Measurements from ENCODE around the gene GRIN2A. TPM values are rescaled to one million over a fixed set of nuclear protein-coding genes. Genes with fewer than 3 reads are reported as not detected.

The GRIN2A gene
- total and polyA plus RNA-seq, 5 donors from 2014 or later: not detected

DNA sequence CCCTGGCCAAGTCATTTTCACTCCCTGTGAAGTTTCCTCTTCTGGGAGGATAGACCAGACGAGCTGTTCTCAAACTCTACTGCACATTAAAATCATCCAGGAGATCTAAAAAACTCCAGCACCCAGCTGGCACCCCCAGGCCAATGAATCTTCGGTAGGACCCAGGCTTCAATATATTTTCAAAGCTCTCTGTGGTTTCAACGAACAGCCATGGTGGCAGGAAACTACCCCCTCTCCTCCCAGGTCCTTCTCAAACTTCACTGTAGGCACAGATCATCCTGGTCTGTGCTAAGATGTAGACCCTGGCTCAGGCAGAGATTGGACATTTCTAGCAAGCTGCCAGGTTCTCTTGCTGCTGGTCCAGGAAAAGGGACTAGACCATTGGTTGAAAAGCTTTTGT, 38.7 kb upstream of the GRIN2A start:
- no peaks in the 10 kb centered on the region for H3K4me1 Mint-ChIP-seq
- no peak overlapping the region for H3K4me3 Mint-ChIP-seq
- peaks cover 0 to 7% (median 0%) of the 10 kb centered on the region in 7 donors for H3K9me3 Mint-ChIP-seq

DNA sequence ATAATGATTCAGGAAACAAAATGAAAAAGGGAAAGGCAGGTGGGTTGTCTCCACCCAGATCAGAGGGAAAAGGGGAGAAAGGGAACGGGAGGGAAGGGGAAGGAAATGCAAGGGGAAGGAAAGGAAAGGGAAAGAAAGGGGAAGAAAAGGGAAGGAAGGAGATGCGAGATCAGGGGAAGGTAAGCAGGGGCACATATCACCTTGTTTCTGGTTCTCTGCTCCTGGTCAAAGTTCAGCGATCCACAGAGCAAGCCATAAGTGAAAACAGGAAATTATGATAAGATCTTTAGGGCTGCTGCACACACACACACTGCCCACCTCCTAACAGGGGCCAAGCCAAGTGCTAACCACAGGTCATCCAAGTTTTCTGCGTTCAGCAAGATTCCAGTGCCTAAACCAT, 37.5 kb upstream of the GRIN2A start:
- no peaks in the 10 kb centered on the region for H3K27me3 ChIP-seq (ENCODE audit: control insufficient read depth, insufficient read depth, low read length)
- Mint-ChIP-seq H3K4me3 (no peak overlapping the region), H3K4me1 (no peaks in the 10 kb centered on the region), H3K27me3 (no peaks in the 10 kb centered on the region), H3K36me3 (no peaks in the 10 kb centered on the region), H3K9me3 (peaks cover 0 to 5% (median 0%) of the 10 kb centered on the region in 7 donors), H3K27ac (no peak overlapping the region)
- no peak for DNase-seq
- H3K4me3 ChIP-seq (ENCODE audit: low read depth, low read length): no peak overlapping the region
- H3K9me3 ChIP-seq (ENCODE audit: control insufficient read depth in 2 of 2, low read length in 2 of 2): no peaks in the 10 kb centered on the region
- no peak for ATAC-seq (ENCODE audit: low read depth in 2 of 2)
- H3K4me1 ChIP-seq (ENCODE audit: control insufficient read depth, insufficient read depth, low read length, poor library complexity, severe bottlenecking): no peaks in the 10 kb centered on the region
- H3K36me3 ChIP-seq (ENCODE audit: control insufficient read depth, insufficient read depth, low read length): no peaks in the 10 kb centered on the region
- no peak overlapping the region for H3K27ac ChIP-seq (ENCODE audit: insufficient read depth, low read length, poor library complexity, severe bottlenecking)

More for the DNA sequence above, 38.7 kb upstream of the GRIN2A start:
- H3K27ac Mint-ChIP-seq: no peak overlapping the region
- H3K27me3 Mint-ChIP-seq: peaks cover under 1% of the 10 kb centered on the region
- no peaks in the 10 kb centered on the region for H3K9me3 ChIP-seq (ENCODE audit: control insufficient read depth in 2 of 2, low read length in 2 of 2)
- H3K4me3 ChIP-seq (ENCODE audit: low read depth, low read length): no peak overlapping the region
- no peak for DNase-seq
- ATAC-seq (ENCODE audit: low read depth in 2 of 2): no peak
- no peaks in the 10 kb centered on the region for H3K4me1 ChIP-seq (ENCODE audit: control insufficient read depth, insufficient read depth, low read length, poor library complexity, severe bottlenecking)
- no peaks in the 10 kb centered on the region for H3K27me3 ChIP-seq (ENCODE audit: control insufficient read depth, insufficient read depth, low read length)
- no peak overlapping the region for H3K27ac ChIP-seq (ENCODE audit: insufficient read depth, low read length, poor library complexity, severe bottlenecking)
- H3K36me3 Mint-ChIP-seq: no peaks in the 10 kb centered on the region
- H3K36me3 ChIP-seq (ENCODE audit: control insufficient read depth, insufficient read depth, low read length): no peaks in the 10 kb centered on the region

DNA sequence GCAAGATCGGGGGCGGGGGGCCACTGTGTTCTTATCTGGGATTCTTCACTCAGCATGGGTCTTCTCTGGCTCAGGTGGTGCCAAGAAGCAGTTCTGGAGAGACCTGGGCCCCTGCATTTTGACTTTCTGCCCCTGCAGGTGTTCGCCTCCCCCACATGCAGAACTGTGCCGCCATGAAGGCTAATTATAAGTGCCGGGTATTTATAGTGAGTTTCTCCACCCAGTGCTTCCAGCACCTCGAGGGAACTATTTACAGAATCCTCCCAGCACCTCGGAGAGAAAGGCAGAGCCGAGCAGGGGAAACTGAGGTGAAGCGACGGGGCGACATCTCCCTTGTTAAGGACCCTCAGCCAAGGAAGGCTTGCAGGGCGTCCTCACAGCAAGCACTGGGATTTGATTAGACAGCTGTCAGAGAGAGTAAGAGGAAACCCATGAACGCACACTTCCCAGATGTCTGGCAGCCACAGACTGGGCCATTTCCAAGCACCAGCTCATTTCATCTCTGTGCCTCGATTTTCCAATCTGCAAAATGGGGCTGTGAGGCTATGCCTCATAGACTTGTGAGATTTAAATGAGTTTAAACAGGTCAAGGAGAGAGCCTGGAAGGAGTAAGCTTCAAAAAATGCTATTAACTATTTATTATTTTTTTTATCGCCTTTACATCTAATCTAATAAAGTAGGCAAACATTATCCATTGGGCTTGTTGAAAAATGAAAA, 36.4 kb upstream of the GRIN2A start:
- Histone ChIP-seq H3K36me3 (ENCODE audit: control insufficient read depth, insufficient read depth, low read length) (no peaks in the 10 kb centered on the region), H3K4me1 (ENCODE audit: control insufficient read depth, insufficient read depth, low read length, poor library complexity, severe bottlenecking) (no peaks in the 10 kb centered on the region), H3K27me3 (ENCODE audit: control insufficient read depth, insufficient read depth, low read length) (no peaks in the 10 kb centered on the region), H3K27ac (ENCODE audit: insufficient read depth, low read length, poor library complexity, severe bottlenecking) (no peak overlapping the region), H3K4me3 (ENCODE audit: low read depth, low read length) (no peak overlapping the region), H3K9me3 (ENCODE audit: control insufficient read depth in 2 of 2, low read length in 2 of 2) (no peaks in the 10 kb centered on the region)
- Mint-ChIP-seq H3K27ac (no peak overlapping the region), H3K36me3 (no peaks in the 10 kb centered on the region), H3K27me3 (no peaks in the 10 kb centered on the region), H3K4me3 (no peak overlapping the region), H3K4me1 (no peaks in the 10 kb centered on the region), H3K9me3 (peaks cover 0 to 2% (median 0%) of the 10 kb centered on the region in 7 donors)
- no peak for ATAC-seq (ENCODE audit: low read depth in 2 of 2)
- no peak for DNase-seq

DNA sequence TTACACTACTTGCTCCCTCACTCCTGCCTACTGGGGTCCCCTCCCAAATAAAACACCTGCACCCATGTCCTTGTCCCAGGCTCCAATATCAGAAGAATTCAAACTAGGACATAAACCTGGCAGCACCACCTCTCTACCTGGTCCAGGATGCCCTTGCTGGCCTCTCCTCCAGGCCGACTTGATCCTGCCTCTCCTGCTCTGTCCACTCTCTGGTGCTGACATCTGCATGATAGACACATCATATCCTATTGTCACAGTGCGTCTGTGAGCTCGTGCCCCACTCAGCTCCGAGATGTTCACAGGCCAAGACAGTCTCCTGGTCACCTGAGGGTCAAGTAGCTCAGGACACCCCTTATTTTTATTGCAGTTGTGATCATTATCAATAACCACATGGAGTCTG, 31.5 kb upstream of the GRIN2A start:
- no peak overlapping the region for H3K27ac ChIP-seq (ENCODE audit: insufficient read depth, low read length, poor library complexity, severe bottlenecking)
- no peaks in the 10 kb centered on the region for H3K36me3 ChIP-seq (ENCODE audit: control insufficient read depth, insufficient read depth, low read length)
- ATAC-seq (ENCODE audit: low read depth in 2 of 2) (no peak), DNase-seq (no peak)
- Mint-ChIP-seq H3K27ac (no peak overlapping the region), H3K36me3 (no peaks in the 10 kb centered on the region), H3K27me3 (no peaks in the 10 kb centered on the region), H3K4me3 (no peak overlapping the region), H3K4me1 (peaks cover 0 to 4% (median 0%) of the 10 kb centered on the region in 4 donors), H3K9me3 (peaks cover 0 to 2% (median 0%) of the 10 kb centered on the region in 7 donors)
- H3K9me3 ChIP-seq (ENCODE audit: control insufficient read depth in 2 of 2, low read length in 2 of 2): no peaks in the 10 kb centered on the region
- H3K27me3 ChIP-seq (ENCODE audit: control insufficient read depth, insufficient read depth, low read length): no peaks in the 10 kb centered on the region
- no peaks in the 10 kb centered on the region for H3K4me1 ChIP-seq (ENCODE audit: control insufficient read depth, insufficient read depth, low read length, poor library complexity, severe bottlenecking)
- no peak overlapping the region for H3K4me3 ChIP-seq (ENCODE audit: low read depth, low read length)

DNA sequence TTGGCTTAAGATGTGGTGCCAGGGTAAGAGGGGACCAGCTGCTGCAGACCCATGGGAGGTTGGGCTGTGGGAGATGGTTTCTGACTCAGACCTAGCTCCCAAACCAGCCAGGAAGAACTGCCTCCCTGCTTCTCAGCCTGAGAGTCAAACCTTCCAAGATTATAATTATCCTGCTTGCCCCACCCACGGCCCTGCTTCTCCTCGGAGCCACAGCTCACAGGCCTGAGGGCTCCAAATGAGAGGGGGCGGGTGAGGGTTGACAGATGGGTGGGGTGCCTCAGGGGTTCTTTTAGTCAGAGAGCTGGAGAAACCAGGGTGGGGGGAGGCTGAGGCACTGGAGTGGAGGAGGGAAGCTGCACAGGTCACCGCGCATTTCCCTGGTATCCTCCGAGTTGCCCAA, 28.7 kb upstream of the GRIN2A start:
- ATAC-seq (ENCODE audit: low read depth in 2 of 2) (no peak), DNase-seq (no peak)
- no peak overlapping the region for H3K4me3 Mint-ChIP-seq
- Histone ChIP-seq H3K4me1 (ENCODE audit: control insufficient read depth, insufficient read depth, low read length, poor library complexity, severe bottlenecking) (no peaks in the 10 kb centered on the region), H3K36me3 (ENCODE audit: control insufficient read depth, insufficient read depth, low read length) (no peaks in the 10 kb centered on the region), H3K27ac (ENCODE audit: insufficient read depth, low read length, poor library complexity, severe bottlenecking) (no peak overlapping the region), H3K27me3 (ENCODE audit: control insufficient read depth, insufficient read depth, low read length) (no peaks in the 10 kb centered on the region), H3K9me3 (ENCODE audit: control insufficient read depth in 2 of 2, low read length in 2 of 2) (no peaks in the 10 kb centered on the region), H3K4me3 (ENCODE audit: low read depth, low read length) (no peak overlapping the region)
- peaks cover 0 to 4% (median 0%) of the 10 kb centered on the region in 4 donors for H3K4me1 Mint-ChIP-seq
- H3K9me3 Mint-ChIP-seq: peaks cover 0 to 2% (median 0%) of the 10 kb centered on the region in 7 donors
- no peaks in the 10 kb centered on the region for H3K27me3 Mint-ChIP-seq
- H3K27ac Mint-ChIP-seq: no peak overlapping the region
- H3K36me3 Mint-ChIP-seq: no peaks in the 10 kb centered on the region

DNA sequence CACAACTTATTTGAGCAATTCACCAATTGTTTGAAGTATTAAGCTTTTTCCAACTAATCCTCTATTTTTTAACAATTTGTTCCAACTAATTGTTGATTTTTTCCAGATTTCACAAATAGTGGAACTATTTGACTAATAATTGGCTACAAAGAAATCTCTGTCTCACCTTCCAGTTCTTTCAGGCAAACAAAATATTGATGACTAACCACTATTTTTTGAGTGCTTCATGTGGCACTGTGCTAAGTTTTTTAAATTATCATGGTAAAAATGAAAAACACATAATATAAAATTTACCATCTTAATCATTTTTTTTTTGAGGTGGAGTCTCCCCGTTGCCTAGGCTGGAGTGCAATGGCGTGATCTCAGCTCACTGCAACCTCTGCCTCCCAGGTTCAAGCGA, 24.6 kb upstream of the GRIN2A start:
- H3K36me3 Mint-ChIP-seq: no peaks in the 10 kb centered on the region
- no peak for DNase-seq
- Histone ChIP-seq H3K9me3 (ENCODE audit: control insufficient read depth in 2 of 2, low read length in 2 of 2) (no peaks in the 10 kb centered on the region), H3K4me1 (ENCODE audit: control insufficient read depth, insufficient read depth, low read length, poor library complexity, severe bottlenecking) (no peaks in the 10 kb centered on the region), H3K36me3 (ENCODE audit: control insufficient read depth, insufficient read depth, low read length) (no peaks in the 10 kb centered on the region), H3K4me3 (ENCODE audit: low read depth, low read length) (no peak overlapping the region), H3K27me3 (ENCODE audit: control insufficient read depth, insufficient read depth, low read length) (no peaks in the 10 kb centered on the region), H3K27ac (ENCODE audit: insufficient read depth, low read length, poor library complexity, severe bottlenecking) (no peak overlapping the region)
- H3K27me3 Mint-ChIP-seq: peaks cover 5% of the 10 kb centered on the region
- H3K4me1 Mint-ChIP-seq: peaks cover 0 to 4% (median 0%) of the 10 kb centered on the region in 4 donors
- H3K4me3 Mint-ChIP-seq: no peak overlapping the region
- no peak overlapping the region for H3K27ac Mint-ChIP-seq
- H3K9me3 Mint-ChIP-seq: peaks cover 0 to 2% (median 0%) of the 10 kb centered on the region in 7 donors
- ATAC-seq (ENCODE audit: low read depth in 2 of 2): no peak

DNA sequence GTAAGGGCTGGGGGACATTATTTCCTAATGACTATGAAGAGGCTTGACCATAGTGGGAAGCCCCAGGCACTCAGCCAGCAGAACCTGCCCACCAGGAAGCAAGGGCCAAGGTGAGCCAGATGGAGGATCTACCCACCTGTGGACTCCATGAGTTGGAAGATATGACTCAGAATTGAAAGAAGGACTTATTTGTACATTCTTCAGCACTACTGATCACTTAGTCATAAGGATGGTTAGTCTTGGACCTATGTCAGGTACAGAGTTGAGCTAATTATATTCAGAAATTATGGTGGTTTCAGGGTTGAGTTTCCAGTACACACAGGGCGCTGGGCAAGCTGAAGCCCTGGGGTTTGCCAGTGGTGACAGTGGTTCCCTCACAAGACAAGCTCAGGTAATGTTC, 24.0 kb upstream of the GRIN2A start:
- no peaks in the 10 kb centered on the region for H3K36me3 ChIP-seq (ENCODE audit: control insufficient read depth, insufficient read depth, low read length)
- no peak overlapping the region for H3K4me3 ChIP-seq (ENCODE audit: low read depth, low read length)
- H3K36me3 Mint-ChIP-seq: no peaks in the 10 kb centered on the region
- H3K27me3 ChIP-seq (ENCODE audit: control insufficient read depth, insufficient read depth, low read length): no peaks in the 10 kb centered on the region
- H3K27ac ChIP-seq (ENCODE audit: insufficient read depth, low read length, poor library complexity, severe bottlenecking): no peak overlapping the region
- H3K9me3 Mint-ChIP-seq: peaks cover 0 to 2% (median 0%) of the 10 kb centered on the region in 7 donors
- DNase-seq: no peak
- H3K27me3 Mint-ChIP-seq: peaks cover 5% of the 10 kb centered on the region
- H3K4me3 Mint-ChIP-seq: no peak overlapping the region
- ATAC-seq (ENCODE audit: low read depth in 2 of 2): no peak
- no peaks in the 10 kb centered on the region for H3K4me1 Mint-ChIP-seq
- no peak overlapping the region for H3K27ac Mint-ChIP-seq
- no peaks in the 10 kb centered on the region for H3K9me3 ChIP-seq (ENCODE audit: control insufficient read depth in 2 of 2, low read length in 2 of 2)
- H3K4me1 ChIP-seq (ENCODE audit: control insufficient read depth, insufficient read depth, low read length, poor library complexity, severe bottlenecking): no peaks in the 10 kb centered on the region

DNA sequence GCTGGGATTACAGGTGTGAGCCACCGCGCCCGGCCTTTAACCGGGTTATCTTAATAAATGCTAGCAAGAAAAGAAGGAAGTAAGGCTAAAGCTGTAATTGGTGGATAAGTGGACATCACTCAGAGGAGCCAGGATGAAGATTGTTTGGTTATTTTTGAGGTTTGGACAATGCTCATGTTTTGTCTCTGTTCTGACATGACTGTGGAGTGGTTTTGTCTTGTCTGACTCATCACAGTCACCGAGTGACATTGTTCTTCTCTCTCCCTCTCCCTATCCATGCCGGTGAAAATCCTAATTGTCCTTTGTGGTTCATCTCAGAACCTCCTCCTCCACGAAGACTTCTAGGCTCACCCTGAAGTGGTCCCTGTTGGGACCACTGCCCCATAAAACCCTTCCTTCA, 23.5 kb upstream of the GRIN2A start:
- DNase-seq: no peak
- Histone ChIP-seq H3K4me3 (ENCODE audit: low read depth, low read length) (no peak overlapping the region), H3K9me3 (ENCODE audit: control insufficient read depth in 2 of 2, low read length in 2 of 2) (no peaks in the 10 kb centered on the region), H3K27ac (ENCODE audit: insufficient read depth, low read length, poor library complexity, severe bottlenecking) (no peak overlapping the region), H3K27me3 (ENCODE audit: control insufficient read depth, insufficient read depth, low read length) (no peaks in the 10 kb centered on the region), H3K36me3 (ENCODE audit: control insufficient read depth, insufficient read depth, low read length) (no peaks in the 10 kb centered on the region), H3K4me1 (ENCODE audit: control insufficient read depth, insufficient read depth, low read length, poor library complexity, severe bottlenecking) (no peaks in the 10 kb centered on the region)
- peaks cover 5% of the 10 kb centered on the region for H3K27me3 Mint-ChIP-seq
- peaks cover 0 to 2% (median 0%) of the 10 kb centered on the region in 7 donors for H3K9me3 Mint-ChIP-seq
- H3K36me3 Mint-ChIP-seq: no peaks in the 10 kb centered on the region
- no peak for ATAC-seq (ENCODE audit: low read depth in 2 of 2)
- no peaks in the 10 kb centered on the region for H3K4me1 Mint-ChIP-seq
- H3K27ac Mint-ChIP-seq: no peak overlapping the region
- H3K4me3 Mint-ChIP-seq: no peak overlapping the region
